Tibial nerve (tissue), 4 donors: Measurements from ENCODE around the gene PIPOX.

ENCODE experiments used
- CTCF ChIP-seq, 5 experiments: fragments of 200-600 bp in 3 of 5; fragments of 450-650 bp in 2 of 5; sonication (generic) in 3 of 5; IDR thresholded peaks; one replicate each; pipeline ENCODE4 v1.5.1; 2016 to 2019; ENCODE audit warnings: antibody characterized with exemption in 5 of 5, mild to moderate bottlenecking in 3 of 5, moderate library complexity in 2 of 5
- EP300 ChIP-seq, 2 donors: sonication (generic); formaldehyde crosslinking; IDR thresholded peaks; one replicate each; pipeline ENCODE4 v1.6.1; 2017; ENCODE audit warnings: antibody characterized with exemption in 2 of 2, mild to moderate bottlenecking in 1 of 2
- POLR2A ChIP-seq, 2 donors: fragments of 450-650 bp; IDR thresholded peaks; one replicate each; pipeline ENCODE4 v1.6.1; 2017; ENCODE audit warnings: antibody characterized with exemption in 2 of 2, mild to moderate bottlenecking in 2 of 2, moderate library complexity in 2 of 2

GRCh38 chr17:29005936-29006511 is 36.9 kb upstream of the PIPOX start, which contains the start of gene SEZ6:
- TF ChIP-seq CTCF (IDR thresholded peaks at IDR 0.05) (peak in 3 of 5 experiments; percentile 17 to 47 (median 21)), POLR2A (IDR thresholded peaks at IDR 0.05) (no peak), EP300 (IDR thresholded peaks at IDR 0.05) (no peak)
